ENCODE results near the gene MPV17L. TPM values are rescaled to one million over a fixed set of nuclear protein-coding genes. Genes with fewer than 3 reads are reported as not detected.

The MPV17L gene
- not detected in 2 replicates for total RNA-seq

DNA sequence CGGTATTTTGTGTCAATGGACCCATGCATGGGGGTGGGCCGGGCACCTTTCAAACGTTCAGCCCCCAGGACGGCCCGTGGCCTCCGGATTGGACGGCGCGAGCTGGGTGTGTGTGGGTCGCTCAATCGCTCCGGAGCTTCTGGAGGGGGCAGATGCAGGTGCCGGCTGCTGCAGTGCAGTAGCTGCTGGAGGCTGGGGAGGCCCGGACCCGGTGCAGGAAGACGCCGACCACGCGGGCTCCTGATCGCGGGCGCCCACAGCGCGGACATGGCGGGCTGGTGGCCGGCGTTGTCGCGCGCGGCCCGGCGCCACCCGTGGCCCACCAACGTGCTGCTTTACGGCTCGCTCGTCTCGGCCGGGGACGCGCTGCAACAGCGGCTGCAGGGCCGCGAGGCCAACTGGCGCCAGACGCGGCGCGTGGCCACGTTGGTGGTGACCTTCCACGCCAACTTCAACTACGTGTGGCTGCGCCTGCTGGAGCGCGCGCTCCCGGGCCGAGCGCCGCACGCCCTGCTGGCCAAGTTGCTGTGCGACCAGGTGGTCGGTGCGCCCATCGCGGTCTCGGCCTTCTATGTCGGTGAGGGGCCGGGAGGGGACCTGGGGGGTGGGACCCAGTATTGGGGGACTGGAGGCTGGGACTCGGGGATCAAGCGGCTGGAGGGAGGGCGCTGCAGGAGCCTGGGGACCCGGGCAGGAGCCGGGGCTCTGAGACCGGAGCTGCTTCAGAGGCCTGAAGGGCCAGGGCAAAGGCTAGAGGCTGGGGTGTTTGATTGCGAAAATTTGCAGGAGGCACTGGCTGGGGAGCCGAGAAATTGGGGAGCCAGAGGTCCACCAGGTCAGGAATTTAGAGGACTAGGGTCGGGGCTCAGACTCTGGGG is at the start of gene MPV17L:
Gene MPV17L, plus strand, starts transcription at position 124 of the 878 bp plus-strand sequence. Its CDS starts 144 bp downstream, at position 268.

DNA sequence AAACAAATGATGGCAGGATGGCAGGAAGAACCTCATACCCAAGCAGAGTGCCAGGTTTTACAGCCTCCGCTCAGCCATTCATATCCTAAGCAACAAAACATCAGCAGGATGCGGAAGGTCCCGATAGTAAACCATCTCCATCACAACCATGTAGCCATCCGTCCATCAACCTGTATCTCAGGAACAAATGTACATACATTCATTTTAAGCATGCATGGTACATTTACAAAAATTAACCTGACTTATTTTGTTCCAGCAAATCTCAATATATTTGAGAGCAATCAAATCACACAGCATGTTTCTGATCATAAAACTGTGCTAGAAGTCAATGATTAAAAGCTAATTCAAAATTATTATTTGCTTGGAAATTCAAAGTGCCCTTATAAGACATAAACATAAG is 17.4 kb upstream of the MPV17L start, which contains the start of gene NPIPA5:
Gene NPIPA5, minus strand, starts transcription at position 101 of the 400 bp plus-strand sequence. Its CDS starts 0 bp downstream, at position 101.

DNA sequence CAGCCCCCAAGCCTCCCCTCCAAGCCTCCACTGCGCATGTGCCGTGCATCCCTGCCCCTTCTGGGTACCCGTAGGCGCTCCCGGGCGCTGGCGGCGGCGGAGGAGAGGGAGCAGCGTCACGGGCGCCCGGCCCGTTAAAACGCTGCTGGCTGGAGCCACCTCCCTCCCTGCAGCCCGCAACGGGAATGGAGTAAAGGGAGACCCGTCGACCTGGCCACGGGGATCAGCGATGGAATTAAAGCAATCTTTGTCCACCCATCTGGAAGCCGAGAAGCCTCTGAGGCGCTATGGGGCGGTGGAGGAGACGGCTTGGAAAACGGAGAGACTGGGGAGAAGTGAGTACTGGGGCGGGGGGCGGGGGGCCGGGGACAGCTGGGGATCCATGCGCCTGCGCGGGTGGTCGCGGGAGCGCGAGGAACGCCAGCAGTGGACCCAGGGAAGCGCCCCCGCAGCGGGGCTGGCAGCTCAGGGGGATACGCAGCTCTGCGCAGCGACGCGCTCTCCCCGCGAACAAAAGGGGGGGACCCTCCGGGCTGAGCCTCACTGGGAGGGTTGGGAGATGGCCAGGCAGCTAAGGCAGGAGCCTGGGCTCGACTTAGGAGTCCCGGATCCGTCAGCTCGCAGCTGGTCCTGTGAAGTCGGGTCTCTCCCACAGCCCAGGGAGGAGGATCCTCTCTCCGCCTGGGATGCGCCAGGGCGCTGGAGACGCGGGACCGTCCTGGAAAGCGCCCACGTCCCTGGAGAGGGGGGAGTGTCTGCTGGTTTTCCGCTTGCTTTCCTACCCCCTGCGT is 39.1 kb downstream of the MPV17L start, which contains the start of gene BMERB1:
Gene BMERB1, plus strand, starts transcription at position 164 of the 791 bp plus-strand sequence. Its CDS starts 66 bp downstream, at position 230.

Other genes with a start within 250 kb of the MPV17L start
- under 0.01 and 0.54 TPM in 2 replicates for gene NPIPA5, start 17.5 kb upstream of the MPV17L start, total RNA-seq
- 1.6 TPM in 1 of 2 replicates, not detected in the other for gene BMERB1, start 38.8 kb downstream of the MPV17L start, total RNA-seq
- 14.0 and 22.8 TPM in 2 replicates for gene MARF1, start 247.4 kb downstream of the MPV17L start, total RNA-seq